Fibroblast of skin of back (primary cell): ENCODE measurements around the gene HAPSTR1. TPM values are rescaled to one million over a fixed set of nuclear protein-coding genes. Genes with fewer than 3 reads are reported as not detected.
"Not testable (repeated sequence)": the region's sequence is repeated elsewhere in the genome, so short reads cannot be mapped to it uniquely, and the experiment has no call there.

ENCODE experiments used
- DNase-seq: peaks from one replicate; pipeline ENCODE4 v3.0.0-alpha.2; 2013
- polyA plus RNA-seq, 2 experiments: library from polyadenylated mRNA; unstranded; fragments of 120-200 nt; gene quantifications; one replicate each; pipeline ENCODE4 v1.2.1, GENCODE V29; 2013; ENCODE audit not compliant: insufficient read length in 2 of 2

The HAPSTR1 gene
- polyA plus RNA-seq (2013, experiment 1 of 2; ENCODE audit: insufficient read length) = 40.1 TPM
- polyA plus RNA-seq (2013, experiment 2 of 2; ENCODE audit: insufficient read length) = 30.6 TPM

- peak; percentile 100 for DNase-seq
Observed at GRCh38 chr16:9090960-9091866, at the start of gene HAPSTR1. HAPSTR1 (plus strand) TSS chr16:9091644; CDS start chr16:9092045, 401 bp downstream.

- DNase-seq = peak; percentile 51
Observed at GRCh38 chr16:9042533-9042932, 48.9 kb upstream of the HAPSTR1 start.

DNA sequence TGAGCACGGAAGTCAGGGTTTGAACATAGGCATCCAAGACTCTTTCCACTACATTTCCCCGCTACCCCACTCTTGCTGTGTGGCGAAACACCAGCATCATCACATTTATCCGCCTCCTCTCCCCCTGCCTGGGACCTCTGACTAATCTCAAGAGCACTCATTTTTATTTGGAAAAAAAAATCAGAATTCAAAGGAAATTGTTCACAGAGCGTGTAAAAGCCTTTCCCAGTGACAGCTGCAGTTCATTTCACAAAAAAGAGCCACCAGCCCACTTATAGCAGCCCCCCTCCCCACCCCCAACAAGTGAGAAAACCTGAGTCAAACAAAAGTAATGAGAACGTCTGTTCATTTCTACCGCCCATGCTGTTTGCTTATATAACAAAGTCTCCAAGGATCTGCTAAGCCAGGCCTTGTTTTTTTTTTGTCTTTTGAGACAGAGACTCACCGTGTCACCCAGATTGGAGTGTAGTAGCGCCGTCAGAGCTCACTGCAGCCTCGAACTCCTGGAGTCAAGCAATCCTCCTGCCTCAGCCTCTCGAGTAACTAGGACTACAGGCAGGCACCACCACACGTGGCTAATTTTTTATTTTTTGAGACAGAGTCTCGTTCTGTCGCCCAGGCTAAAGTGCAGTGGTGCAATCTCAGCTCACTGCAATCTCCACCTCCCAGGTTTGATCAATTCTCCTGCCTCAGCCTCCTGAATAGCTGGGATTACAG is 48.3 kb upstream of the HAPSTR1 start:
- DNase-seq = peak; percentile 91

- DNase-seq = not testable (repeated sequence)
Observed at GRCh38 chr16:9045562-9045961, 45.9 kb upstream of the HAPSTR1 start.

GRCh38 chr16:9046667-9047055 is 44.8 kb upstream of the HAPSTR1 start:
- DNase-seq = no peak

- peak; percentile 99 for DNase-seq
Observed at GRCh38 chr16:9047689-9048301, 43.6 kb upstream of the HAPSTR1 start.

- no peak for DNase-seq
Observed at GRCh38 chr16:9048302-9048700, 43.1 kb upstream of the HAPSTR1 start.

DNA sequence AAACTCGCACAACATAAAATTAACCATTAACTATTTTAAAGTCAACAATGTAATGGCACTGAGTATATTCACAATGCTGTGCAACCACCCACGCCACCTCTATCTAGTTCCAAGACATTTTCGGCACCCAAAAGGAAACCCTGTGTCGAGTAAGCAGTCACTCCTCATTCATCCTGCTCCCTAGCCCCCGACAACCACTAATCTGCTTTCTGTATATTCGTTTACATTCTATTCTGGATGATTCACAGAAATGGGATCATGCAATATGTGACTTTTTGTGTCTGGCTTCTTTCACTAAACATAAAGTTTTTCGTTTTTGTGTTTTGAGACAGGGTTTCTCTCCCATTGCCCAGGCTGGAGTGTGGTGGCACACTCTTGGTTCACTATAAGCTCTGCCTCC is 42.2 kb upstream of the HAPSTR1 start:
- peak; percentile 90 for DNase-seq

DNA sequence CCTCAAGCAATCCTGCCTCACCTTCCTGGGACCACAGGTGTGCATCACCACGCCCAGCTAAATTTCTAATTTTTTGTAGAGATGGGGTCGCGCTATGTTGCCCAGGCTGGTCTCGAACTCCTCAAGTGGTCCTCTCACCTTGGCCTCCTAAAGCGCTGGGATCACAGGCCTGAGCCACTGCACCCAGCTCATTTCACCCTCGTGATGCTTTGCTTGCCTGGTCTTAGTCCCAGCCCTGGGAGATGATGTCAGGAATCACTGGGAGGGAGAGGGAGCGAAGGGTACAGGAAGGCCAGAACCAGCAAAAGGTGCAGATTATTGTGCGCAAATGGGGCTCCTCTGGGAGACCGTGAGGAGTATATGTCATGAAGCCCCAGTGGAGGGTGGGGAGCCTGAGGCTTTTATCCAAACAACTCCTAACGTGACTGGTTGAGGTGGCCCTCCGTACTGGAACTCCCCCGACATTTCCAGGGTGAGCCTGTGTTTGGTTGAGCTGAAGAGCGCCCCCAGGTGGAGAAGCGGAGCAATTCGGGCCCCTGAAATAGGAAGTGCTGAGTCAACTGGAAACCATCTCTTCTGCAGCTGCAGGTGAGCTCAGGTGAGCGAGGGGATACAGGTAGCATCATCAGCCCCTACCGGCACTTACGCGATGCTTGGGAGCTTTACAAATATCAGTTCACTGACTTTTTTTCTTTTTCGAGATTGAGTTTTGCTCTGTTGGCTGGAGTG is 41.2 kb upstream of the HAPSTR1 start:
- DNase-seq = peak; percentile 19

GRCh38 chr16:9053006-9053601 is 38.3 kb upstream of the HAPSTR1 start:
- peak; percentile 86 for DNase-seq

- no peak for DNase-seq
Observed at GRCh38 chr16:9054460-9054859, 37.0 kb upstream of the HAPSTR1 start.

DNA sequence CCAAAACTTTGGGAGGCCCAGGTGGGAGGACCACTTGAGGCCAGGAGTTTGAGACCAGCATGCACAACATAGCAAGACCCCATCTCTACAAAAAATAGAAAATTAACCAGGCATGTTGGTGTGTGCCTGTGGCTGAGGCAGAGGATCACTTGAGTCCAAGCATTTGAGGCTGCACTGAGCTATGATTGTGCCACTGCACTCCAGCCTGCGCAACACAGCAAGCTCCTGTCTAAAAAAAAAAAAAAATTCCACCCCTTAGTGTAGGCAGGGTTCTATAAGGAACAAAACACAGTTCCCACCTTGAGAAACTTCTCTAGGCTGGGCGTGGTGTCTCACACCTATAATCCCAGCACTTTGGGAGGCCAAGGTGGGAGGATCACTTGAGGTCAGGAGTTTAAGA is 36.3 kb upstream of the HAPSTR1 start:
- no peak for DNase-seq

GRCh38 chr16:9055661-9056060 is 35.8 kb upstream of the HAPSTR1 start:
- peak; percentile 81 for DNase-seq

DNA sequence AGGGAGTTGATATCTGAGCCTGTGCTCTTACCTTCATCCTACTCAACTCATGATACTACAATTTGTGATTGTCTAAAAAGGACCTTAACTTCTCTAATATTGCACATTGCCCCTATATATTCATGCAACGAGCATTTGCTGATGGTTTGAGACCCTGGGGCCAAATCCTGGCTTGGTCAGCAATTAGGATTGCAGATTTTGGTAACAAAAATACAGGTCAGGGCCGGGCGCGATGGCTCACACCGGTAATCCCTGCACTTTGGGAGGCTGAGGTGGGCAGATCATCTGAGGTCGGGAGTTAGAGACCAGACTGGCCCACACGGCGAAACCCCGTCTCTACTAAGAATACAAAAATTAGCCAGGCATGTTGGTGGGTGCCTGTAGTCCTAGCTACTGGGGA is 35.4 kb upstream of the HAPSTR1 start:
- no peak for DNase-seq

DNA sequence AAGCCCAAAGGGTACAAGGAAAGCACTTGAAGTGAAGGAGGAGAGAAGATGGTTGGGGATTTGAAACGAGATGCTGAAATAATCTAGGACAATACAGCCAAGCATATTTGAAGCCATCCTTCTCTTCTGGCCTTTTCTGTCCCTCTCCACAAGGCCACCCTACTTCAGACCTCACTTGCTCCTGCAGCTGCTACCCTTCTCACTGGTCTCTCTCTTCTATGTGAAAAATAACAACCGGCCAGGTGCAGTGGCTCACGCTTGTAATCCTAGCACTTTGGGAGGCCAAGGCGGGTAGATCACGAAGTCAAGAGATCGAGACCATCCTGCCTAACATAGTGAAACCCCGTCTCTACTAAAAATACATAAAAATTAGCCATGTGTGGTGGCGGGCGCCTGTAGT is 33.2 kb upstream of the HAPSTR1 start:
- no peak for DNase-seq

- DNase-seq = no peak
Observed at GRCh38 chr16:9060225-9060624, 31.2 kb upstream of the HAPSTR1 start.

DNA sequence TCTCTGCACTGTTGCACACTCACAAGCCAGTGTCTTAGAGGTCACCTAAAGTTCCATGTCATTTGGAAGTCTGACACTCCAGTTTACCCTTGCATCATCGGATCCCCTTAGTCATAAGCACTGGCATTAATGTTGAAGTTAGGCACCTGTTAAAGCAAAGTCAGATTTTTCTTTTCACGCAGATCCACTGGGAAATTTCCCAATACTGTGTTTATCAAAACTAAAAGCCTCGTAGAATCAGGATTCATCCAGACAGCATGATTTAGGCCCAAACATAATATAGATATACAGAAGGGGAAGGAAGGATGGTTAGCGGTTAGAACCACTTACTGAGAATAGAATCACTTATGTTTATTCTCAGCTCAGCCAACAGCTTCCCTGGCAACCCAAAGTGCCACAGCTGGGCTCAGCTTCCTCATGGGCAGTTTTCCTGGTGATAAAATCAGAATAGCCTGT is 30.1 kb upstream of the HAPSTR1 start:
- no peak for DNase-seq

DNA sequence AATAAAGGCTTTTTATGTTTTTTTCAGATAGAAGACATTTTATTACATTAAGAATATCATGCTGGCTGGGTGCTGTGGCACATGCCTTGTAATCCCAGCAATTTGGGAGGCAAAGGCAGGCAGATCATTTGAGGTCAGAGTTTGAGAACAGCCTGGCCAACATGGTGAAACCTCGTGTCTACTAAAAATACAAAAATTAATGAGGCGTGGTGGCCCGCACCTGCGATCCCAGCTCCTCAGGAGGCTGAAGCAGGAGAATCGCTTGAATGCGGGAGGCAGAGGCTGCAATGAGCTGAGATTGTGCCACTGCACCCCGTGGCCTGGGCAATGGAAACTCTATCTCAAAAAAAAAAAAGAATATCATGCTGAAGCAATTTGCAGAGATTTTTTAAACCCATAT is 29.1 kb upstream of the HAPSTR1 start:
- DNase-seq = no peak

DNA sequence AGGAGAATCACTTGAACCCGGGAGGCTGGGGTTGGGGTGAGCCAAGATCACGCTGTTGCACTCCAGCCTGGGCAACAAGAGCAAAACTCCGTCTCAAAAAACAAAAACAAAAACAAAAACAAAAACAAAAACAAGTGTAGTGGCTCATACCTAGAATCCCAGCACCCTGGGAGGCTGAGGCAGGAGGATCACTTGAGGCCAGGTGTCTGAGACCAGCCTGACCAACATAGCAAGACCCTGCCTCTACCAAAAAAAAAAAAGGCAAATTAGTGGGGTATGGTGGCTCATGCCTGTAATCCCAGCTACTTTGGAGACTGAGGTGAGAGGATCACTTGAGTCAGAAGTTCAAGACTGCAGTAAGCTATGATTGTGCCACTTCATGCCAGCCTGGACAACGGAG is 26.4 kb upstream of the HAPSTR1 start:
- DNase-seq = no peak

DNA sequence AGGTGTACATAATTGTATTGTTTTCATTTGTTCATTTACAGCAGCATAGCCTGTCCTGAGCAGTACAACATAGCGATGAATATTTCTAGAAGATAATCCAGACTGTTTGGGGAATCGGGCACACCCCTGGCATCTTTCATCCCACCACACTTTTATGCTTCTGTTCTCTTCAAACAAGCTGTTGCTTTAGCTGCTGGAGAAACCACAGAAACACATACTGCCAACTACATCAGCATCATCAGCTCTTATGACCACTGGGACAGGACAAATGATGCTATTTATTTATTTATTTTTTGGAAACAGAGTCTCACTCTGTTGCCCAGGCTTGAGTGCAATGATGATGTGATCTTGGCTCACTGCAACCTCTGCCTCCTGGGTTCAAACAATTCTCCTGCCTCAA is 22.6 kb upstream of the HAPSTR1 start:
- DNase-seq = no peak

- no peak for DNase-seq
Observed at GRCh38 chr16:9070254-9070653, 21.2 kb upstream of the HAPSTR1 start.

DNA sequence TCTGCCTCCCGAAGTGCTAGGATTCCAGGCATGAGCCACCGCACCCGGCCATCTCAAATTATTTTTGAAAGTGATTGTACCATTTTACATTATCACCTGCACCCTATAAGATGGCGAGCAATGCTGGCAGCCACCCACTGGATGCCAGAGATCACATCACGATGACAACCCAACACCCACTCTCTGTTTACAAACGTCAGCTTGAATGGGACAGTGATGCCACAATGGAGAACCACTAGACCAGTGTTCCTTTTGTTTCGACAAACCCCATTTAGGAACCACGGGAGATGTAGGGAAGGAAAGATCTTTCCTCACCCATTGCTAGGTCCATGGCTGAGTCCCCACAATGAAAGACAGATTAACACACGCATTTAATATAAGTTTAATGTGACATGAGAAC is 20.1 kb upstream of the HAPSTR1 start:
- DNase-seq = no peak
